Bone marrow (tissue), 2 donors: ENCODE data around the gene PHACTR1.

Experiments used
- DNase-seq, 2 donors: peaks; one replicate each; lab custom pipeline; 2025; lab: John Stamatoyannopoulos, UW

Gene PHACTR1

GRCh38 chr6:13288969-13289391 lies 572.4 kb downstream of the PHACTR1 start:
- DNase-seq = no peak

- no peak for DNase-seq
Observed at GRCh38 chr6:13289789-13290318, 573.3 kb downstream of the PHACTR1 start.

- no peak for DNase-seq
Observed at GRCh38 chr6:13290335-13290734, 573.8 kb downstream of the PHACTR1 start.

GRCh38 chr6:13292774-13293173 lies 576.2 kb downstream of the PHACTR1 start:
- no peak for DNase-seq

GRCh38 chr6:13294499-13295069 lies 578.0 kb downstream of the PHACTR1 start:
- peak in 1 of 2 donors; percentile 31 for DNase-seq

GRCh38 chr6:13295576-13295975 lies 579.0 kb downstream of the PHACTR1 start:
- DNase-seq = no peak

- DNase-seq = no peak
Observed at GRCh38 chr6:13296536-13296997, 580.0 kb downstream of the PHACTR1 start.

GRCh38 chr6:13297391-13297790 lies 580.8 kb downstream of the PHACTR1 start:
- DNase-seq = no peak

GRCh38 chr6:13298446-13298845 lies 581.9 kb downstream of the PHACTR1 start:
- no peak for DNase-seq

GRCh38 chr6:13299403-13299821 lies 582.8 kb downstream of the PHACTR1 start:
- no peak for DNase-seq

GRCh38 chr6:13299918-13300317 lies 583.4 kb downstream of the PHACTR1 start:
- DNase-seq = no peak

- no peak for DNase-seq
Observed at GRCh38 chr6:13300643-13301590, 584.4 kb downstream of the PHACTR1 start.

- DNase-seq = no peak
Observed at GRCh38 chr6:13302291-13302690, 585.7 kb downstream of the PHACTR1 start.

GRCh38 chr6:13302751-13303667 lies 586.4 kb downstream of the PHACTR1 start:
- DNase-seq = peak; percentile 40 to 100

GRCh38 chr6:13303668-13304017 lies 587.1 kb downstream of the PHACTR1 start:
- DNase-seq = peak in 1 of 2 donors; percentile 78

- peak in 1 of 2 donors; percentile 56 for DNase-seq
Observed at GRCh38 chr6:13304101-13304500, 587.5 kb downstream of the PHACTR1 start.

- DNase-seq = no peak
Observed at GRCh38 chr6:13304580-13305260, 588.2 kb downstream of the PHACTR1 start.

- no peak for DNase-seq
Observed at GRCh38 chr6:13305288-13305687, 588.7 kb downstream of the PHACTR1 start.

- DNase-seq = no peak
Observed at GRCh38 chr6:13305791-13306190, 589.2 kb downstream of the PHACTR1 start.

GRCh38 chr6:13307508-13307995 lies 591.0 kb downstream of the PHACTR1 start:
- DNase-seq = peak; percentile 5 to 63

- no peak for DNase-seq
Observed at GRCh38 chr6:13308332-13308731, 591.8 kb downstream of the PHACTR1 start.
